T-helper 22 cell (primary cell): Measurements from ENCODE around the gene MRPL58.
"Not testable (repeated sequence)": the region's sequence is repeated elsewhere in the genome, so short reads cannot be mapped to it uniquely, and the experiment has no call there.

ENCODE experiments used
- DNase-seq: peaks from one replicate; pipeline ENCODE4 v3.0.0-alpha.2; 2020; ENCODE audit warnings: low read depth

The MRPL58 gene

DNA sequence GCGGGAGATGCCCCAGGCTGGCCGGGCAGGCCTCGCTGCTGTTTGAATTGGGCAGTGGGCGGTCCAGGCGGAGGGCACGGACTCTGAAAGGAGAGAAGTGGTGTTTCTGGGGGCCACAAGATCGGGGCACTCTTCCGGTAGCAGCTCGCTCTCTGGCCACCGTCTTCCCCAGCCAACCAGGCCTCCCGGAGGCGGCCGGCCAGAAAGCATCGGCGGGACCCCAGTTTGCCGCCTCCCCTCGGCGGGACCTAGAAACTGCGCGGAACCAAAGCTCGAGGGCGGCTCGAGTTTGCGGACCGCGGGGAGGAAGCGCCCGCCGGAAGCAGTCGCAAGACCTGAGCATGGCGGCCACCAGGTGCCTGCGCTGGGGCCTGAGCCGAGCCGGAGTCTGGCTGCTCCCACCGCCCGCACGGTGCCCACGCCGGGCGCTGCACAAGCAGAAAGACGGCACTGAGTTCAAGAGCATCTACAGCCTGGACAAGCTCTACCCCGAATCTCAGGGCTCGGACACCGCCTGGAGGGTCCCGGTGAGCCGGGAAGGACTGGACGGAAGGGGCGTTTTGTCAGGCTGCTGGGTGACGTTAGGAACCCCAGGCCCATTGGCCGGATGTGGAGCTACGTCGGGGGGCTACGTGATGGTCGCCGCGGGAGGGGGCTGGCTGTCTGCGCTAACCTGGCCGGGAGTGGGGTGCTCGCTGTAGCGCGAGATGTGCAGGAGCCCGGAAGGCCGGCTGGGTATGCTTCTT lies at the start of gene MRPL58:
Gene MRPL58, plus strand, starts transcription at position 325 of the 746 bp plus-strand sequence. Its CDS starts 17 bp downstream, at position 342.
- peak; percentile 53 for DNase-seq

GRCh38 chr17:74963656-74964055 lies 48.8 kb upstream of the MRPL58 start:
- no peak for DNase-seq

GRCh38 chr17:74964246-74964761 lies 48.2 kb upstream of the MRPL58 start:
- DNase-seq = no peak

GRCh38 chr17:74964988-74965622 lies 47.4 kb upstream of the MRPL58 start:
- DNase-seq = no peak

DNA sequence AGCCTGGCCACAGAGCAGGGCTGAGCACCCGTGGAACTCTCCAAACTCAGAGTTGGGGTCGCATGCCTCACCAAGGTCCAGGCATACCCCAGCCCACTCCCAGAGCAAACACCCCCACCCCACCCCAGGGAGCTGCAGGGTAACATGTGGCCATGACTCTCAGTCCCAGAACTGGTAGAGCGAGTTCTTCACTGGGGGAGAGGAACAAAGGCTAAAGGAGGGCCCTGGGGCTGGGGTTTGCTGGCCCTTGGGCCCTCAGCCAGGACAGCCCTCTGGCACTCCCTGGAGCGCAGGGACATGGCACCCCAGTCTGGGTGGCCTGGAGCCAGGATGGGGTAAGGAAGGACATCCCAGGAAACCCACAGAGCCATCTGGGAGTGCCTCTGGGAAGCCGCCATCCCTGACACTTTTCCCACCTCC lies 44.1 kb upstream of the MRPL58 start:
- DNase-seq = no peak

DNA sequence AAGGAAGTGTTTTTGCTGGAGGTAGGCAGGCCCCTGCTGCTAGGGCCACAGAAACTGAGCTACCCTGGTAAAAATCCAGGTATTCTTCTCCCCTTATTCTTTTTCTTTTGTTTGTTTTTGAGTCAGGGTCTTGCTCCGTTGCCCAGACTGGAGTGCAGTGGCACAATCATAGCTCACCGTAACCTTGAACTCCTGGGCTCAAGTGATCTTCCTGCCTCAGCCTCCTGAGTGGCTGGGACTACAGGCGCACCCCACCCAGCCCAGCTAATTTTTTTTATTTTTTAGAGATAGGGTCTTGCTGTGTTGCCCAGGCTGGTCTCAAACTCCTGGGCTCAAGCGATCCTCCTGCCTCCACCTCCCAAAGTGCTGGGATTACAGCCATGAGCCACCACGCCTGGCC lies 43.0 kb upstream of the MRPL58 start:
- DNase-seq = not testable (repeated sequence)

GRCh38 chr17:74970395-74970794 lies 42.1 kb upstream of the MRPL58 start:
- DNase-seq = no peak

- DNase-seq = no peak
Observed at GRCh38 chr17:74971069-74971841, 41.2 kb upstream of the MRPL58 start.

DNA sequence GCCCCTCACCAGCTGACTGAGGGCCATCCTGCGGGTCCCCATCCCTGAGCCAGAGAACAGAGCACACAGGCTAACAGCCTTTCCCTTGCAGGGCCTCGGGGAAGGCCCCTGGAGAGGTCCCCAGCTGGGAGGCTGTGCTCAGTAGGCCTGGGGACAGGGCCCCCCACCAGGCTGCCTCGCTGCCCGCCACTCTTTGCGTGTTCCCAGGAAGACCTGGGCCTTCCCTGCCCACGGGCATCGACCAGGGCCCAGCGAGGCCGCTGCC lies 40.7 kb upstream of the MRPL58 start:
- no peak for DNase-seq

GRCh38 chr17:74972107-74972972 lies 40.1 kb upstream of the MRPL58 start, which contains the start of gene HID1:
Gene HID1 (minus strand): TSS chr17:74972759. CDS start chr17:74972656, 103 bp downstream.
- DNase-seq = peak; percentile 70

GRCh38 chr17:74972973-74973328 lies 39.5 kb upstream of the MRPL58 start:
- no peak for DNase-seq

DNA sequence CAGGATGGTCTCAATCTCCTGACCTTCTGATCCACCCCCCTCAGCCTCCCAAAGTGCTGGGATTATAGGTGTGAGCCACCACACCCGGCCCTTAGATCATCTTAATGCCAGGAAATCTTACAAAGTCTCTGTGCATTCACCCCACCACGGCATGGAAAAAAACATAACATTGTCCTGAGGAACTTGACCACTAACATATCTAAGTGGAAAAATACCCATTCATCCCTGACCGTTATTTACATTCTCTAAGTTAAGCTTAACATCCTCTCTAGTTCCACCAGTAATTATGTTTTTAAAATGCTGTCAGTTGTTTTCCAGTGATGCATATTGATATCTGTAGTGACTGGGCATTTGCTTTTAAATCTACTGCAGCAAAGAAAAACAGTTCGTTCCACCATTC lies 36.5 kb upstream of the MRPL58 start:
- DNase-seq = no peak

- DNase-seq = no peak
Observed at GRCh38 chr17:74977802-74978201, 34.7 kb upstream of the MRPL58 start.

DNA sequence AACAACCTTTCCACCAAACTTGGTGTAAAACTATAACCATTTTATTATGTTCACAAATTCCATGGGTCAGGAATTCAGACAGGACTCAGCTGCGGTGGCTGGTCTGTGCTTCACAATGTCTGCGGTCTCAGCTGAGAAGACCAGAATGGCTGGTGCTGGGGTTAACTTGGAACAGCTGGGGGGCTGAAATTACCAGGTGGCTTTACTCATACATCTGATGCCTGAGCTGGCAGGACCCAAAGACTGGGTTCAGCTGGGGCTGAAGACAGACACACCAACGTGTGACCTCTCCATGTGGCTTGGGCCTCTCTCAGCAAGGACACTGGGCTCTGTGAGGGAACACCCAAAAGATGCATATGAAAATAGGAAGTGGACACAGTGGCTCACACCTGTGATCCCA lies 34.2 kb upstream of the MRPL58 start:
- DNase-seq = no peak

DNA sequence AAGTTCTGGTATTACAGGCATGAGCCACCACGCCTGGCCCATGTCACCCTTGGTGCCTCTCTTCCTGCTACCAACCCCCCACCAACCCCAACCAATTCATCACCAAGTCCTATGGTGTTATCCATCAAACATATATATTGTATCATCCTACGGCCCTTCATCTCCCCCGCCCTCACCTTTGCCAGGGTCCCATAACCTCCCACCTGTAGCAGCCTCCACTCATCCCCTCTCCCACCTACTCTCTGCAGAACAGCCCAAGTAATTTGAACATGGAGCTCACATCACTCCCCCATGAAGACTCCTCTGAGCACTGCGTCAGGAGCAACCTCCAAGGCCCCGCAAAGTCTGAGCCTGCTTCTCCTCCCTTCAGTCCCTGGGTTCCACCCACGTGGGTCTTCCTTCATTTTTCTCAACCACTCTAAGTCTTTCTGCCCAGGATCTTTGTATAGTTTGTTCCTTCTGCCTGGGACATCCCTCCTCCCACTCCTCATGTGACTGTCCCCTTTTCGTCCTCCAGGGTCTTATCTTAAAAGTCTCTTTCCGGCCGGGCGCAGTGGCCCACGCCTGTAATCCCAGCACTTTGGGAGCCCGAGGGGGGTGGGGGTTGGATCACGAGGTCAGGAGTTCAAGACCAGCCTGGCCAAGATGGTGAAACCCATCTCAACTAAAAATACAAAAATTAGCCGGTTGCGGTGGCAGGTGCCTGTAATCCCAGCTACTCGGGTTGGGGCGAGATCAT lies 32.9 kb upstream of the MRPL58 start:
- DNase-seq = no peak

DNA sequence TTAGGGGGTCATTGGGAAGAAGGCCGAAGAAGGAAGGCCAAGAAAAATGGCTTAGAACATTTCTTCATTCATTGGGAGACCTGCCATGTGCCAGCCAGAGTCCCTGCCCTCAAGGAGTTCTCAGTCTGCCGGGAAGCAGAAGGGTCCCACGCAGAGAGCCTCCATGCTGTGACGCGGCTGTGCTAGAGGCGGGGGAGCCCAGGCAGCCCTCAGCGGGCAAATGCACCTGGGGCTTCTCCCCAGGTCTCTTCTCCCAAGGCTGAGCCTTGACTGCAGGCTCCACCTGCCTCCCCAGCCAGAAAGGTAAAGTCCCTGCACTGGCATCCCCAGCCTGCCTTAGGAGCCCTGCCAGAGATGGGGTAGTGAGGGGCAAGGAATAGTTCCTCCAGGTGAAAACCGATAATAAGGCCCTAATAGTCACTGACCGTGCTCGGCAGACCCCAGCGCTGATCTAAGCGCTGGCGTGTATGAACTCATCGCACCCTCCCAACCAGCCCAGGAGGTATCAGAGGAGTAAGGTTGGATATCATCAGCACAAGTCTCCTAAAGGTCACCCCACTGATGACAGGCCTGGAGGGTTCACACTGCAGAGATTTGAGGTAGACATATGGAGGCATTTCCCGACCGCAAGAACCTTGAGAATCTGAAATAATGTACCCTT lies 31.0 kb upstream of the MRPL58 start:
- DNase-seq = no peak

GRCh38 chr17:74981979-74982662 lies 30.3 kb upstream of the MRPL58 start:
- DNase-seq = peak; percentile 76

DNA sequence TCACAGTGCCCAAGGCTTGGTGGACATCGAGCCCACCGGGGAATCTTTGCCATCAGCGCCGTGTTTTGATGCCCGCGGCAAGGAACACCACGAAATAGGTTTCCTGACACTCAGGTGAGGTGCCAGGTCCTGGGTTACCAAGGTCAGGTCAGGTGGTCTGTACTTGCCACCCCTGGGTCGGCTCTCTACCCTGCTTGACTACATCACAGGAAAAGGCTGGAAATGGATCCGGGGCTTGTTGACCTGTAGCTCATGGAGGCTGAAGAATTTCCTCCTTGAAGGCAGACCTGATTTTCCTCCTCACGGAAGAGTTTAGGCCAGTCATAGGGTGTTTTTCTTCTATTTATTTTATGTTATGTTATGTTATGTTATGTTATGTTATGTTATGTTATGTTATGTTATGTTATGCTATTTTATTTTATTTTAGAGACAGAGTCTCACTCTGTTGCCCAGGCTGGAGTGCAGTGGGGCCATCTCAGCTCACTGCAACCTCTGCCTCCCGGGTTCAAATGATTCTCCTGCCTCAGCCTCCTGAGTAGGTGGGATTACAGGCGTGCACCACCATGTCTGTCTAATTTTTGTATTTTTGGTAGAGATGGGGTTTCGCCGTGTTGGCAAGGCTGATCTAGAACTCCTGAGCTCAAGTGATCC lies 29.7 kb upstream of the MRPL58 start:
- DNase-seq = not testable (repeated sequence)

- DNase-seq = no peak
Observed at GRCh38 chr17:74986206-74986576, 26.3 kb upstream of the MRPL58 start.
